ENCODE results near the gene KIAA1328.

- TF ChIP-seq CTCF (IDR thresholded peaks at IDR 0.05) (no peak), POLR2A (IDR thresholded peaks at IDR 0.05) (no peak)
Observed at GRCh38 chr18:37242826-37243560, 414.1 kb downstream of the KIAA1328 start.

All from tibial nerve (tissue), 3 donors.